K562 (cell line): ENCODE measurements around the gene FAM43B. TPM values are rescaled to one million over a fixed set of nuclear protein-coding genes. Genes with fewer than 3 reads are reported as not detected.
A peak's percentile ranks its signal among the peaks of the same experiment; 100 is the strongest.

ENCODE experiments used
- KDM1A ChIP-seq, 2 experiments: fragments of 450-650 bp; IDR thresholded peaks; 2 replicates each; pipeline ENCODE4 v1.6.1; 2016; ENCODE audit warnings: mild to moderate bottlenecking in 2 of 2
- RHOXF2B ChIP-seq: fragments of 250-450 bp; sonication (Bioruptor Pico); conservative IDR thresholded peaks from 2 replicates; pipeline ENCODE4 v1.5.1; 2021
- TSC22D4 ChIP-seq: fragments of 450-650 bp; IDR thresholded peaks from 2 replicates; pipeline ENCODE4 v1.6.1; 2016; ENCODE audit warnings: missing genetic modification characterization, missing biosample characterization, control low read depth
- ZEB2 ChIP-seq: fragments of 450-650 bp; IDR thresholded peaks from 2 replicates; pipeline ENCODE4 v1.6.1; 2016
- polyA plus RNA-seq, 8 experiments: library from polyadenylated mRNA; depleted of rRNA in 4 of 8; stranded (reverse) in 5 of 8; unstranded in 3 of 8; fragments of >200 nt; fragmentation: Nextera tagmentation in 2 of 8; fragmentation: Illumina TruSeq in 1 of 8; extraction: Ambion mirVana in 2 of 8; extraction: Trizol in 1 of 8; gene quantifications; 2 replicates each; pipeline versions ENCODE4 v1.2.1 to v1.2.3, GENCODE V29; 2011 to 2014; ENCODE audit warnings: inconsistent platforms in 1 of 8, missing spikeins in 1 of 8
- total RNA-seq, 7 experiments: library from RNA; depleted of rRNA in 6 of 7; stranded (reverse); fragments of >200 nt in 6 of 7; fragmentation: Illumina TruSeq in 2 of 7; extraction: Trizol in 2 of 7; gene quantifications; 2 replicates each; pipeline versions ENCODE4 v1.2.1 to v1.2.3, GENCODE V29; 2011 to 2021; ENCODE audit warnings: low replicate concordance in 1 of 7
- TF ChIP-seq, protein P1 (sequence below), 2 experiments: fragments of 450-650 bp; IDR thresholded peaks; 2 replicates each; pipeline ENCODE4 v1.6.1; 2016; ENCODE audit warnings: mild to moderate bottlenecking in 2 of 2, borderline replicate concordance in 1 of 2, low read depth in 1 of 2, moderate library complexity in 1 of 2
- TF ChIP-seq, protein P2 (sequence below): sonication (generic); formaldehyde crosslinking; IDR thresholded peaks from 2 replicates; pipeline ENCODE4 v1.8.0; 2023; ENCODE audit warnings: missing genetic modification reagents, mild to moderate bottlenecking, borderline replicate concordance
- TF ChIP-seq, protein P3 (sequence below): fragments of 450-650 bp; IDR thresholded peaks from 2 replicates; pipeline ENCODE4 v1.7.1; 2018; ENCODE audit warnings: mild to moderate bottlenecking, low read depth; ENCODE audit not compliant: partially characterized antibody
- TF ChIP-seq, protein P4 (sequence below): sonication (generic); IDR thresholded peaks from 2 replicates; pipeline ENCODE4 v1.6.1; 2016

The FAM43B gene
- total and polyA plus RNA-seq, 9 of the 15 experiments (the other 6 are each of a cell fraction or from before 2014, with no cell fraction given) = not detected

DNA sequence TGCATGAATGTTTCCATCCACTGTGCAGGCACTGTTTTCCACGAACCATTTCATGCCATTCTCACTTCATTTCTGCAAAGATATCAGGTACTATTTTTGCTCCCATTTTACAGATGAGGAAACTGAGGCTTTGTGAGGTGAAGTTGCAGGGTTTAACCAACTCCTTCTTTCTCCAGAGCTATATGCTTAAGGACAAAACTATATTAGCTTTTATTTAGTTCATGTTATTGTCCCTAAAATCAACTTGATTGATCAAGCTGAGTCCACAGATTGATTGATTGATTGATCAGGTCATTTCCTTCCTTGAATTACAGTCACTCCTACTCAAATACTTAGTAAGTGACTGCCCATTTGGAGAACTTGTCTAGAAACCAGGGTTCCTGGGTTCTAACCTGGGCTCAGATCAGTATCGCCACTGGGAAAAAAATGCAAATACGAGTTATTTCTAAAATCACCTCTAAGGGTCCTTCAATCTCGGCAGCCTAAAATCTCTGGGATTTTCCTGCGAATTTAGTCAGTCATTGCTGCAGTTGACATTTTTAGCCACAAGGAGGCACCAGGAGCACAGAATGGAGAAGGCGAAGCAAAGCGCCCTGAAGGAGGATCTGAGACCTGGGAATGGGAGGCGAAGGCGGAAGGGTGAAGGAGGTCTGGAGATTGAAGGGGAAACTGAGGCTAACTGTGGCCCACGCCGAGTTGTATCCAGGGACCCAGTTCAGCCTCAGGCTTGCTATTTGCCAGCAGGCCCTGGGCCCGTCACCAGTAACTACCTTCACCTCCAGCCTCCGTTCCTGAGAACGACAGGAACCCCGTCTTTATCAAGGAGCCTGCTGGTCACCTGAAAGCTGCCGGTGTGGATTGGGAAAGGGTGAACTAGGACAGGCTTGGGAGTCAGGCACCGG lies 30.2 kb upstream of the FAM43B start (continued):
- TF ChIP-seq, protein P1, sequence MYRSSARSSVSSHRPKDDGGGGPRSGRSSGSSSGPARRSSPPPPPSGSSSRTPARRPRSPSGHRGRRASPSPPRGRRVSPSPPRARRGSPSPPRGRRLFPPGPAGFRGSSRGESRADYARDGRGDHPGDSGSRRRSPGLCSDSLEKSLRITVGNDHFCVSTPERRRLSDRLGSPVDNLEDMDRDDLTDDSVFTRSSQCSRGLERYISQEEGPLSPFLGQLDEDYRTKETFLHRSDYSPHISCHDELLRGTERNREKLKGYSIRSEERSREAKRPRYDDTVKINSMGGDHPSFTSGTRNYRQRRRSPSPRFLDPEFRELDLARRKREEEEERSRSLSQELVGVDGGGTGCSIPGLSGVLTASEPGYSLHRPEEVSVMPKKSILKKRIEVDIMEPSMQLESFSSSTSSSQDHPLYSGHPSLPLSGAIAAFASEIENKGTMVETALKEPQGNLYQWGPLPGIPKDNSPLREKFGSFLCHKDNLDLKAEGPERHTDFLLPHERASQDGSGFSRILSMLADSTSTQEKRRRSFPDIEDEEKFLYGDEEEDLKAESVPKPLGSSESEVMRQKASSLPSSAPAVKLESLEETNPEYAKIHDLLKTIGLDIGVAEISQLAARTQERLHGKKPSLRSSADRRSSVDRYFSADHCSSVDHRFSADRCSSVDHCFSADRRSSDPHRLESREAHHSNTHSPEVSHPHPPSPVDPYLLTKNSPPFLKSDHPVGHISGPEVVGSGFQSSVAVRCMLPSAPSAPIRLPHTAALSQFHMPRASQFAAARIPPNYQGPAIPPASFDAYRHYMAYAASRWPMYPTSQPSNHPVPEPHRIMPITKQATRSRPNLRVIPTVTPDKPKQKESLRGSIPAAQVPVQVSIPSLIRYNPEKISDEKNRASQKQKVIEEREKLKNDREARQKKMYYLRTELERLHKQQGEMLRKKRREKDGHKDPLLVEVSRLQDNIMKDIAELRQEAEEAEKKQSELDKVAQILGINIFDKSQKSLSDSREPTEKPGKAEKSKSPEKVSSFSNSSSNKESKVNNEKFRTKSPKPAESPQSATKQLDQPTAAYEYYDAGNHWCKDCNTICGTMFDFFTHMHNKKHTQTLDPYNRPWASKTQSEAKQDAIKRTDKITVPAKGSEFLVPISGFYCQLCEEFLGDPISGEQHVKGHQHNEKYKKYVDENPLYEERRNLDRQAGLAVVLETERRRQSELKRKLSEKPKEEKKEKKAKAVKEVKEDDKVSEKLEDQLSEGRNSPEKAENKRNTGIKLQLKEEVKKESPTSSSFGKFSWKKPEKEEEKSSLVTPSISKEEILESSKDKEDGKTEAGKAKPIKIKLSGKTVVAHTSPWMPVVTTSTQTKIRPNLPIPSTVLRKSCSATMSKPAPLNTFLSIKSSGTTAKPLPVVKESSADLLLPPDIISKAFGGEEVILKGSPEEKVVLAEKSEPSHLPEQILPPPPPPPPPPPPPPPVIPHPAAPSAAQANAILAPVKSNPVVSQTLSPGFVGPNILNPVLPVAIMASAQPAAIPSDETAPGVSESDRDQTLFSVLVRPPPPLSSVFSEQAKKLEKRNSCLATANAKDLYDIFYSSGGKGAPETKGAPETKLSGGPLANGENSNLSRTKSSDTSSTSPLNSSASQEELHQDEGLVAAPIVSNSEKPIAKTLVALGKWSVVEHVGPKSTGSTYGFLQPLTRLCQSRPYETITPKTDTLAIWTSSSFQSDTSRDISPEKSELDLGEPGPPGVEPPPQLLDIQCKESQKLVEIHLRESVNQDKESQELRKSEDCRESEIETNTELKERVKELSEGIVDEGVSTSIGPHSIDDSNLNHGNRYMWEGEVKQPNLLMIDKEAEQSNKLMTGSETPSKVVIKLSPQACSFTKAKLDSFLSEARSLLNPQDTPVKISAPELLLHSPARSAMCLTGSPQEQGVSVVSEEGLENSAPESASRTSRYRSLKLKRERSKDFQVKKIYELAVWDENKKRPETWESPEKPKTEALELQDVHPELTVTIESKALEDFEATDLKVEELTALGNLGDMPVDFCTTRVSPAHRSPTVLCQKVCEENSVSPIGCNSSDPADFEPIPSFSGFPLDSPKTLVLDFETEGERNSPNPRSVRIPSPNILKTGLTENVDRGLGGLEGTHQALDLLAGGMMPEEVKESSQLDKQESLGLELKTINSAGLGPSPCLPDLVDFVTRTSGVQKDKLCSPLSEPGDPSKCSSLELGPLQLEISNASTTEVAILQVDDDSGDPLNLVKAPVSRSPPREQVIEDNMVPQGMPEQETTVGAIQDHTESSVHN (IDR thresholded peaks at IDR 0.05; ENCODE audit: borderline replicate concordance in 1 of 2, low read depth in 1 of 2) = no peak
- TF ChIP-seq, protein P2, sequence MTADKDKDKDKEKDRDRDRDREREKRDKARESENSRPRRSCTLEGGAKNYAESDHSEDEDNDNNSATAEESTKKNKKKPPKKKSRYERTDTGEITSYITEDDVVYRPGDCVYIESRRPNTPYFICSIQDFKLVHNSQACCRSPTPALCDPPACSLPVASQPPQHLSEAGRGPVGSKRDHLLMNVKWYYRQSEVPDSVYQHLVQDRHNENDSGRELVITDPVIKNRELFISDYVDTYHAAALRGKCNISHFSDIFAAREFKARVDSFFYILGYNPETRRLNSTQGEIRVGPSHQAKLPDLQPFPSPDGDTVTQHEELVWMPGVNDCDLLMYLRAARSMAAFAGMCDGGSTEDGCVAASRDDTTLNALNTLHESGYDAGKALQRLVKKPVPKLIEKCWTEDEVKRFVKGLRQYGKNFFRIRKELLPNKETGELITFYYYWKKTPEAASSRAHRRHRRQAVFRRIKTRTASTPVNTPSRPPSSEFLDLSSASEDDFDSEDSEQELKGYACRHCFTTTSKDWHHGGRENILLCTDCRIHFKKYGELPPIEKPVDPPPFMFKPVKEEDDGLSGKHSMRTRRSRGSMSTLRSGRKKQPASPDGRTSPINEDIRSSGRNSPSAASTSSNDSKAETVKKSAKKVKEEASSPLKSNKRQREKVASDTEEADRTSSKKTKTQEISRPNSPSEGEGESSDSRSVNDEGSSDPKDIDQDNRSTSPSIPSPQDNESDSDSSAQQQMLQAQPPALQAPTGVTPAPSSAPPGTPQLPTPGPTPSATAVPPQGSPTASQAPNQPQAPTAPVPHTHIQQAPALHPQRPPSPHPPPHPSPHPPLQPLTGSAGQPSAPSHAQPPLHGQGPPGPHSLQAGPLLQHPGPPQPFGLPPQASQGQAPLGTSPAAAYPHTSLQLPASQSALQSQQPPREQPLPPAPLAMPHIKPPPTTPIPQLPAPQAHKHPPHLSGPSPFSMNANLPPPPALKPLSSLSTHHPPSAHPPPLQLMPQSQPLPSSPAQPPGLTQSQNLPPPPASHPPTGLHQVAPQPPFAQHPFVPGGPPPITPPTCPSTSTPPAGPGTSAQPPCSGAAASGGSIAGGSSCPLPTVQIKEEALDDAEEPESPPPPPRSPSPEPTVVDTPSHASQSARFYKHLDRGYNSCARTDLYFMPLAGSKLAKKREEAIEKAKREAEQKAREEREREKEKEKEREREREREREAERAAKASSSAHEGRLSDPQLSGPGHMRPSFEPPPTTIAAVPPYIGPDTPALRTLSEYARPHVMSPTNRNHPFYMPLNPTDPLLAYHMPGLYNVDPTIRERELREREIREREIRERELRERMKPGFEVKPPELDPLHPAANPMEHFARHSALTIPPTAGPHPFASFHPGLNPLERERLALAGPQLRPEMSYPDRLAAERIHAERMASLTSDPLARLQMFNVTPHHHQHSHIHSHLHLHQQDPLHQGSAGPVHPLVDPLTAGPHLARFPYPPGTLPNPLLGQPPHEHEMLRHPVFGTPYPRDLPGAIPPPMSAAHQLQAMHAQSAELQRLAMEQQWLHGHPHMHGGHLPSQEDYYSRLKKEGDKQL (CRISPR knock-in tag) = no peak
- no peak for TF ChIP-seq RHOXF2B (CRISPR knock-in tag)
- TF ChIP-seq KDM1A (IDR thresholded peaks at IDR 0.05) = peak; percentile 98 to 99
- TF ChIP-seq, protein P3, sequence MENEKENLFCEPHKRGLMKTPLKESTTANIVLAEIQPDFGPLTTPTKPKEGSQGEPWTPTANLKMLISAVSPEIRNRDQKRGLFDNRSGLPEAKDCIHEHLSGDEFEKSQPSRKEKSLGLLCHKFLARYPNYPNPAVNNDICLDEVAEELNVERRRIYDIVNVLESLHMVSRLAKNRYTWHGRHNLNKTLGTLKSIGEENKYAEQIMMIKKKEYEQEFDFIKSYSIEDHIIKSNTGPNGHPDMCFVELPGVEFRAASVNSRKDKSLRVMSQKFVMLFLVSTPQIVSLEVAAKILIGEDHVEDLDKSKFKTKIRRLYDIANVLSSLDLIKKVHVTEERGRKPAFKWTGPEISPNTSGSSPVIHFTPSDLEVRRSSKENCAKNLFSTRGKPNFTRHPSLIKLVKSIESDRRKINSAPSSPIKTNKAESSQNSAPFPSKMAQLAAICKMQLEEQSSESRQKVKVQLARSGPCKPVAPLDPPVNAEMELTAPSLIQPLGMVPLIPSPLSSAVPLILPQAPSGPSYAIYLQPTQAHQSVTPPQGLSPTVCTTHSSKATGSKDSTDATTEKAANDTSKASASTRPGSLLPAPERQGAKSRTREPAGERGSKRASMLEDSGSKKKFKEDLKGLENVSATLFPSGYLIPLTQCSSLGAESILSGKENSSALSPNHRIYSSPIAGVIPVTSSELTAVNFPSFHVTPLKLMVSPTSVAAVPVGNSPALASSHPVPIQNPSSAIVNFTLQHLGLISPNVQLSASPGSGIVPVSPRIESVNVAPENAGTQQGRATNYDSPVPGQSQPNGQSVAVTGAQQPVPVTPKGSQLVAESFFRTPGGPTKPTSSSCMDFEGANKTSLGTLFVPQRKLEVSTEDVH = no peak
- TF ChIP-seq, protein P4, sequence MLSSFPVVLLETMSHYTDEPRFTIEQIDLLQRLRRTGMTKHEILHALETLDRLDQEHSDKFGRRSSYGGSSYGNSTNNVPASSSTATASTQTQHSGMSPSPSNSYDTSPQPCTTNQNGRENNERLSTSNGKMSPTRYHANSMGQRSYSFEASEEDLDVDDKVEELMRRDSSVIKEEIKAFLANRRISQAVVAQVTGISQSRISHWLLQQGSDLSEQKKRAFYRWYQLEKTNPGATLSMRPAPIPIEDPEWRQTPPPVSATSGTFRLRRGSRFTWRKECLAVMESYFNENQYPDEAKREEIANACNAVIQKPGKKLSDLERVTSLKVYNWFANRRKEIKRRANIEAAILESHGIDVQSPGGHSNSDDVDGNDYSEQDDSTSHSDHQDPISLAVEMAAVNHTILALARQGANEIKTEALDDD = no peak; the same call in 1 of the 2 replicates
- TF ChIP-seq ZEB2 = no peak
- no peak for TF ChIP-seq TSC22D4
